Mammary epithelial cell (primary cell): Measurements from ENCODE around the gene FGF22.

ENCODE experiments used
- CTCF ChIP-seq, 2 donors: IDR thresholded peaks in 1 of 2; conservative IDR thresholded peaks in 1 of 2; 2 replicates each; pipeline ENCODE4 v1.5.1; 2011 to 2012; ENCODE audit warnings: inconsistent platforms in 2 of 2, low read length in 2 of 2, mild to moderate bottlenecking in 2 of 2, control low read depth in 1 of 2, low read depth in 1 of 2; ENCODE audit not compliant: insufficient read depth in 1 of 2; ENCODE audit errors: extremely low read depth in 1 of 2
- EZH2 ChIP-seq: IDR thresholded peaks from 2 replicates; pipeline ENCODE4 v1.6.1; 2012; ENCODE audit warnings: low read length, inconsistent platforms, borderline replicate concordance

GRCh38 chr19:648904-649801, 9.5 kb downstream of the FGF22 start:
- TF ChIP-seq CTCF (conservative IDR thresholded peaks at IDR 0.05 in 1 of 2, IDR thresholded peaks at IDR 0.05 in 1 of 2; ENCODE audit: extremely low read depth in 1 of 2, insufficient read depth in 1 of 2, low read depth in 1 of 2, low read length in 2 of 2) (no peak), EZH2 (no peak)
